Stimulated activated CD8-positive, alpha-beta memory T cell treated with anti-CD3 and anti-CD28 coated beads, Interleukin-12 subunit alpha, Interleukin-12 subunit beta, amount 100 ng/mL, for 24 hours (primary cell): ENCODE data around the gene ABHD12B.
"Not testable (repeated sequence)": the region's sequence is repeated elsewhere in the genome, so short reads cannot be mapped to it uniquely, and the experiment has no call there.

Experiments used
- DNase-seq: peaks from one replicate; pipeline ENCODE4 v3.0.0-alpha.2; 2020; ENCODE audit errors: extremely low read depth

Gene ABHD12B

DNA sequence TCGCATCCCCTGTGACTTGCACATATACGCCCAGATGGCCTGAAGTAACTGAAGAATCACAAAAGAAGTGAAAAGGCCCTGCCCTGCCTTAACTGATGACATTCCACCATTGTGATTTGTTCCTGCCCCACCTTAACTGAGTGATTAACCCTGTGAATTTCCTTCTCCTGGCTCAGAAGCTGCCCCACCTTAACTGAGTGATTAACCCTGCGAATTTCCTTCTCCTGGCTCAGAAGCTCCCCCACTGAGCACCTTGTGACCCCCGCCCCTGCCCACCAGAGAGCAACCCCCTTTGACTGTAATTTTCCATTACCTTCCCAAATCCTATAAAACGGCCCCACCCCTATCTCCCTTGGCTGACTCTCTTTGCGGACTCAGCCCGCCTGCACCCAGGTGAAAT, 24.6 kb downstream of the ABHD12B start:
- DNase-seq: not testable (repeated sequence)

DNA sequence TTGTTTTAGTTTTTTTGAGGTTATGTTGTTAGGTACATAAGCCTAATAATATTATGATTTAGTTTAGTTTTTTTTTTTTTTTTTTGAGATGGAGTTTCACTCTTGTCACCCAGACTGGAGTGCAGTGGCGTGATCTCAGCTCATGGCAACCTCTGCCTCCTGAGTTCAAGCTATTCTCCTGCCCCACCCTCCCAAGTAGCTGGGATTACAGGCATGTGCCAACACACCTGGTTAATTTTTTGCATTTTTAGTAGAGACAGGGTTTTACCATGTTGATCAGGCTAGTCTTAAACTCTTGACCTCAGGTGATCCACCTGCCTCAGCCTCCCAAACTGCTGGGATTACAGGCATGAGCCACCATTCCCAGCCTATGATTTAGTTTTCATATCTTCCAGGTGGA, 25.2 kb downstream of the ABHD12B start:
- DNase-seq: not testable (repeated sequence)

- DNase-seq: no peak
These were observed 25.9 kb downstream of the ABHD12B start for GRCh38 chr14:50897658-50898175.

DNA sequence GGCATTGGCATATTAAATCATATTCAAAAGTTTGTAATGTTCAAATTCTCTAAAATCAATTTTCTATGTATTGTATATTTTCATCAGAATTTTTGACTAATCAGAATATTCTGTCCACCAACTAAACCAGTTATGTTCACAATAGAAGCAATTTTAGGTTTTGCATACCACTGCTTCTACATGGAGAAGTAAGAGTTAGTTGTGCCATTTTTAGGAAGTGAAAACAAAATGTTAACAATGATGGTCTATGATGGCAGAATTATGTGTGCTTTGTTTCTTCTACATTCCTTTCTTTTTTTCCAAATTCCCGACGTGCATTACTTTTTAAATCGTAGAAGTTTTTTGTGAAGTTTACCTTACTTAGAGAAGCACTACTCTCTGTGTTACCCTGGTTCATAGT, 29.5 kb downstream of the ABHD12B start:
- no peak for DNase-seq

- no peak for DNase-seq
These were observed 32.9 kb downstream of the ABHD12B start for GRCh38 chr14:50904719-50905118.

- DNase-seq: no peak
These were observed 34.6 kb downstream of the ABHD12B start for GRCh38 chr14:50906326-50907065.

GRCh38 chr14:50910495-50911420, 38.9 kb downstream of the ABHD12B start:
- DNase-seq: no peak

GRCh38 chr14:50917449-50917848, 45.6 kb downstream of the ABHD12B start:
- DNase-seq: no peak

DNA sequence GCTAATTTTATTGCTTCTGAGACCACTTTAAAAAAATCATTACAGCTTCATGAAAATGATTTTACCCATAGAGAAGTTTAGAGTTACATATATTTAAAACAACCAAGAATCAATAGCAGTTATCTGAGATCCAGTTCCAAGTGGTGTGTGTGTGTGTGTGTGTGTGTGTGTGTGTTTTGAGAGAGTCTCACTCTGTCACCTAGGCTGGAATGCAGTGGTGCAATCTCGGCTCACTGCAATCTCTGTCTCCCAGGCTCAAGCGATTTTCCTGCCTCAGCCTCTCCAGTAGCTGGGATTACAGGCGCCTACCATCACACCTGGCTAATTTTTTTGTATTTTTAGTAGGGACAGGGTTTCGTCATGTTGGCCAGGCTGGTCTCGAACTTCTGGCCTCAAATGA, 47.7 kb downstream of the ABHD12B start:
- DNase-seq: not testable (repeated sequence)

- no peak for DNase-seq
These were observed 48.8 kb downstream of the ABHD12B start for GRCh38 chr14:50920482-50921230.

DNA sequence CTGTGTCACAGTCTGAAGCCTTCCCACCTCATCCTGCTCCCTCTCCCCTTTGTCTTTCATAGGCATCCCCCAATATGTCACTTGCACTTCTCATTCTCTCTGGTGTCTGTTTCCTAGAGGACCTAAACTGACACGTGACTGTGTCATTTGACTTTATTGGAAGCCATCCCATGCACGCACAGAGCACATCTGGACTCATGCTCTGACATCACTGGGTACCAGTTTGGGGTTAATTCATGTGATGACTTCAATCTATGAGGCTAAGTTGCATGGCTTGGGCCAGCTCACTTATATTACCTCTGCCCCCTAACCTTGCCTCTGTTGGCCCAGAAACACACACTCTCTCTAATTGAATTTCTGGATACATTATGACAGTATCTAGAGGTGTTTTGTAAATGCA, 51.0 kb downstream of the ABHD12B start:
- DNase-seq: no peak

GRCh38 chr14:50924236-50924635, 52.4 kb downstream of the ABHD12B start:
- no peak for DNase-seq

GRCh38 chr14:50924843-50925242, 53.0 kb downstream of the ABHD12B start:
- DNase-seq: no peak

GRCh38 chr14:50926851-50927386, 55.1 kb downstream of the ABHD12B start:
- no peak for DNase-seq

DNA sequence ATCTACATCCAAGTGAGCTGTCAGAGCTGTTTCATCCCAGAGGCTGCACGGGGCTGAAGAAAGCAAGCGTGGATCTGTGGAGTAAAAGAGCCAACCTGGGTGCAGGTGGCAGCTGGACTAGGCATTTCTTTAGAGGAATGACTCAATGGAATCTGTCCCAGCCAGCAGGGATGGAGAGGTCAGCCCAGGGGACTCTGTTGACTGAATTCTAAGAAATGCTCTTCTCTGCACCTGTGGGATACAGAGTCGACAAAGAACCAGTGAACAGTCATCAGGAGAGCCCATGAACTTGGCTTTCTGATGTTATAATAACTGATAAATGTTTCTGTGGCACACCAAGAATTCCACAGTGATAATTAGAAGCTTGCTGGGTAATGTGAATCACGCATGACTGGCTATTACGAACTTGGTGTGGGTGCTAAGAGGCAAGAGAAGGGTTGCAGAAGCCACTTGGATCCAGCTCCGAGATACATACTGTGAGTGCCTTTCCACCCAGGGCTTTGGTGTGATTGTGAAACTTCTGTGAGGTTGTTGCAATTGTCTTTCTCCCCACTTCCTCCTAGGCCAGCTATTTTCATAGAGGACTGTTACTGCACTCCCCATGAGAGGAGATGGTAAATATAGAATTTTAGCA, 56.3 kb downstream of the ABHD12B start:
- DNase-seq: no peak

DNA sequence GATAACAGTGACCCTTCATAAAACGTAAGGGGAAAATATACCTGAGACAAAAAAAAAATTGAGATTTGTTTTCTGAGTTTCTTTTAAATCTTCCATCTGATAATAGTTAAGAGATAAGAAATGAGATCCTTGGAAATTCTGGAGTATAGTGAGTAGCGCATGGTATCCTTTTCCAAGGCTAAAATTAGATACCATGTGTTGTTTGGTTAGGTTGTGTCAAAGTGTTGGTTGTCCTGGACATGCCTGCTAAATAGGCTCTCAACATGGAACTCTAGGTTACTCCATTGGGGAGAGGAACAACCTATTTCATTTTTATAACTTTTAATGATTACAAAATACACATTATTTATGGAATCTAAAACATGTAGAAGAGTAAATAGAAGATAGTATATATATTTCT, 57.7 kb downstream of the ABHD12B start:
- no peak for DNase-seq

DNA sequence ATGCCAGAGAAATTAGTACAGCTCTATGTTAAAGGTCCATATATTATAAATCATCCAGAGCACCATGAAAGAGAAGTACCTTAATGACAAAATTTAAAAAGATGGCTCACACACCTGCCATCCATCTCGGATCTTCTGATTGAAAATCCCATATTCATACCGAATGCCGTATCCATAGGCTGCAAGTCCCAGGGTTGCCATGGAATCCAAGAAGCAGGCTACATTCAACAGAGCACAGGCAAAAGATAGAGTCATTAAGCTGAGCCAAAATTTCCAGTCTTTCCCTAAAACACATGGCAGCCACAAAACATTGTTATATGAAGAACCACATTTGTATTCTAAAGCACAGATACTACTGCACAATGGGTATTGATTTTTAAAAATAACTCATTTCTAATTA, 59.7 kb downstream of the ABHD12B start:
- no peak for DNase-seq

- DNase-seq: no peak
These were observed 60.3 kb downstream of the ABHD12B start for GRCh38 chr14:50932156-50932555.

DNA sequence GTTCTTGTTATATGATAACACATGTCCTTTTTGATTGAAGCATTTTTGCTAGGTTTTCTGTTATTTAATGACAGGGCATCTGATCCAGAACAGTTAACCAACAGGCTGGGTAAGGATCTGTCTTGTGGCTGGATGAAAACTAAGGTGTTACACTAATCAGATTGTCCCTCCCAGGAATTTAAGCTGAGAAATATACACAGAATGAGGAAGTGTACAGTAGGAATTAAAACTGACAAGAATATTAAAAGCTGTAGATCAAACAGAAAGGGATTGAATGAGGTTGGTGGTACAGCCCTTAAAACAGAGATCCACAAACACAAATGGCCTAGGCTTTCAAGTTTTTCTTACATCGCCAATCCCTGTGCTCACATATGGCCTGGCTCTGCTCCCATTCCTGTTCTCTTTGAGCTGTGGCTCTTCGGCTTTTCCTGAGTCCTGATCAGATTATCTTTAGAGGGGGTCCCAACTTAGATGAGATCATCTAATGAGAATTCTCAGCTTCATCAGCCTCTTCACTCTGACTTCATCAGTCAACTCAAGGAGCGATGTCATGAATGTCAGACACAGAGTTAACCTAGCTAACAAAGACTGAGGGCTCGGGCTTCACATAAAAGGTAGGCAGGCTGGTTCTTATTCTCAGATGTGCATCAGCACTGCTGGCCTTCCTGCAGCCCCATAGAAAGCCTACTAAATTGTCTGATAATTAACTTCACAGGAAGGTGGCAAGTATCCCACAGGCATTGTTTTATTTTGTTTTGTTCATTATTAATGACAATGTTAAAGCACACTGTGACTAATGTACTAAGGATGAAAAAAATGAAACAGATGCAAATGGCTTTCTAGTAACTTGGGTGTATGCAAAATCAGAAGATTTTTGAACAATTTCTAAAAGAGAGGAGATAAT, 61.0 kb downstream of the ABHD12B start:
- no peak for DNase-seq
